Measurements from ENCODE around the gene CDH13.

CDH13 gene

DNA sequence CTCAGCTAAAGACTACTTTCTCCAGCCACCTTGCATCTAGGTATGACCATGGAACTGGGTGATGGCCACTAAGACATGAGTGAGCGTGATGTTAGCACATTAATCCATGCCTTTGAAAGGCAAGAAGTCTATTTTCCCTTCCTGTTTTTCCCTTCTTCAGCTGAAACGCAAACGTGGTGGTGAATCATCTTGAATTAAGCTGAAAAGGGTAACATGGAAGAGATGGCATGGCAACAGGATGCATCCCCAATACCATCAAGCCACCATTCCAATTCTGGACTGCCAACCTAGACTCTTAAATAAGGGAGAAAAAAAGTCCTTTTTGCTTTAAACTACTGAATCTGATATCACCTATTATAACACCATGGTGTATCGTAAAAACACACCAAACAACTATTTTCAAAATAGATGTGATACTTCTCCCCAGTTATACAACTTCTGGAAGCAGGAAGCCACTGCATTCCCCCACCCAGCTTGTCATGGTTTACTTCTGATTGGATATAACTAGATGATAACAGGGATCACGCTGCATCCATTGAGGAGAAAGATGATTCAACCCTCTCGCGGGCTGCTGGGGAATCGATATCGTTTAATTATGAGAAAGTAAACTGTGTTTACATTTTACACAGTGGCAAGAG lies 368.6 kb downstream of the CDH13 start:
- TF ChIP-seq CTCF (IDR thresholded peaks at IDR 0.05; ENCODE audit: low read depth, low read length, poor library complexity, severe bottlenecking) (no peak), EZH2phosphoT487 (IDR thresholded peaks at IDR 0.05; ENCODE audit: borderline replicate concordance, low read length) (no peak)
- Histone ChIP-seq H3K4me3 (ENCODE audit: low read length) (no peak overlapping the region), H3K9me2 (replicated peaks; ENCODE audit: control insufficient read depth, low read length) (no peaks in the 10 kb centered on the region), H3F3A (ENCODE audit: control insufficient read depth, insufficient read depth) (no peaks in the 10 kb centered on the region), H3K27me3 (ENCODE audit: control insufficient read depth, low read length) (no peaks in the 10 kb centered on the region), H3K4me2 (ENCODE audit: low read length) (no peak overlapping the region), H3K36me3 (ENCODE audit: control insufficient read depth, low read length) (no peaks in the 10 kb centered on the region), H4K20me1 (ENCODE audit: control insufficient read depth, insufficient read depth, low read depth, low read length) (no peaks in the 10 kb centered on the region), H3K4me1 (ENCODE audit: control insufficient read depth, low read length) (no peaks in the 10 kb centered on the region), H3K79me2 (ENCODE audit: control insufficient read depth, low read length) (no peaks in the 10 kb centered on the region), H3K27ac (ENCODE audit: low read depth, low read length) (no peak overlapping the region), H3K9me3 (ENCODE audit: control insufficient read depth, insufficient read depth, low read length) (no peaks in the 10 kb centered on the region)

- TF ChIP-seq CTCF (IDR thresholded peaks at IDR 0.05; ENCODE audit: low read depth, low read length, poor library complexity, severe bottlenecking) (no peak), EZH2phosphoT487 (IDR thresholded peaks at IDR 0.05; ENCODE audit: borderline replicate concordance, low read length) (no peak)
- no peaks in the 10 kb centered on the region for H3K79me2 ChIP-seq (ENCODE audit: control insufficient read depth, low read length)
- no peaks in the 10 kb centered on the region for H3K36me3 ChIP-seq (ENCODE audit: control insufficient read depth, low read length)
- H3K4me3 ChIP-seq (ENCODE audit: low read length) = no peak overlapping the region
- no peaks in the 10 kb centered on the region for H3K4me1 ChIP-seq (ENCODE audit: control insufficient read depth, low read length)
- H3K4me2 ChIP-seq (ENCODE audit: low read length) = no peak overlapping the region
- no peaks in the 10 kb centered on the region for H3K27me3 ChIP-seq (ENCODE audit: control insufficient read depth, low read length)
- no peaks in the 10 kb centered on the region for H3K9me3 ChIP-seq (ENCODE audit: control insufficient read depth, insufficient read depth, low read length)
- H4K20me1 ChIP-seq (ENCODE audit: control insufficient read depth, insufficient read depth, low read depth, low read length) = no peaks in the 10 kb centered on the region
- no peaks in the 10 kb centered on the region for H3F3A ChIP-seq (ENCODE audit: control insufficient read depth, insufficient read depth)
- no peak overlapping the region for H3K27ac ChIP-seq (ENCODE audit: low read depth, low read length)
- H3K9me2 ChIP-seq (replicated peaks; ENCODE audit: control insufficient read depth, low read length) = no peaks in the 10 kb centered on the region
Observed at GRCh38 chr16:82995924-82996441, 369.2 kb downstream of the CDH13 start.

GRCh38 chr16:82996814-82997213 lies 370.0 kb downstream of the CDH13 start:
- TF ChIP-seq CTCF (IDR thresholded peaks at IDR 0.05; ENCODE audit: low read depth, low read length, poor library complexity, severe bottlenecking) (no peak), EZH2phosphoT487 (IDR thresholded peaks at IDR 0.05; ENCODE audit: borderline replicate concordance, low read length) (no peak)
- H3F3A ChIP-seq (ENCODE audit: control insufficient read depth, insufficient read depth) = no peaks in the 10 kb centered on the region
- H3K79me2 ChIP-seq (ENCODE audit: control insufficient read depth, low read length) = no peaks in the 10 kb centered on the region
- H3K9me3 ChIP-seq (ENCODE audit: control insufficient read depth, insufficient read depth, low read length) = no peaks in the 10 kb centered on the region
- no peaks in the 10 kb centered on the region for H4K20me1 ChIP-seq (ENCODE audit: control insufficient read depth, insufficient read depth, low read depth, low read length)
- H3K36me3 ChIP-seq (ENCODE audit: control insufficient read depth, low read length) = no peaks in the 10 kb centered on the region
- no peak overlapping the region for H3K4me2 ChIP-seq (ENCODE audit: low read length)
- no peak overlapping the region for H3K27ac ChIP-seq (ENCODE audit: low read depth, low read length)
- no peaks in the 10 kb centered on the region for H3K27me3 ChIP-seq (ENCODE audit: control insufficient read depth, low read length)
- no peaks in the 10 kb centered on the region for H3K9me2 ChIP-seq (replicated peaks; ENCODE audit: control insufficient read depth, low read length)
- H3K4me3 ChIP-seq (ENCODE audit: low read length) = no peak overlapping the region
- no peaks in the 10 kb centered on the region for H3K4me1 ChIP-seq (ENCODE audit: control insufficient read depth, low read length)

Data from DOHH2 (cell line).